NCI-H1930 (cell line): ENCODE data around the gene SMIM28.
"Not testable (repeated sequence)": the region's sequence is repeated elsewhere in the genome, so short reads cannot be mapped to it uniquely, and the experiment has no call there.

Source experiments
- DNase-seq, 2 experiments: peaks; one replicate each; lab custom pipeline; 2025; lab: John Stamatoyannopoulos, UW

The SMIM28 gene

GRCh38 chr6:138405816-138406413, 28.2 kb downstream of the SMIM28 start:
- DNase-seq = no peak

- no peak for DNase-seq
These were observed 28.7 kb downstream of the SMIM28 start for GRCh38 chr6:138406443-138406842.

GRCh38 chr6:138410048-138410735, 32.5 kb downstream of the SMIM28 start:
- no peak for DNase-seq

- DNase-seq = no peak
These were observed 33.5 kb downstream of the SMIM28 start for GRCh38 chr6:138410972-138411880.

- DNase-seq = no peak
These were observed 37.4 kb downstream of the SMIM28 start for GRCh38 chr6:138415125-138415524.

GRCh38 chr6:138416206-138416605, 38.5 kb downstream of the SMIM28 start:
- DNase-seq = no peak

GRCh38 chr6:138417493-138418117, 39.9 kb downstream of the SMIM28 start:
- no peak for DNase-seq

GRCh38 chr6:138418118-138418742, 40.5 kb downstream of the SMIM28 start:
- no peak for DNase-seq

- DNase-seq = no peak
These were observed 42.1 kb downstream of the SMIM28 start for GRCh38 chr6:138419766-138420165.

GRCh38 chr6:138420356-138420755, 42.7 kb downstream of the SMIM28 start:
- DNase-seq = no peak

- no peak for DNase-seq
These were observed 43.4 kb downstream of the SMIM28 start for GRCh38 chr6:138421089-138421488.

GRCh38 chr6:138421608-138422007, 43.9 kb downstream of the SMIM28 start:
- no peak for DNase-seq

- no peak for DNase-seq
These were observed 45.2 kb downstream of the SMIM28 start for GRCh38 chr6:138422861-138423260.

GRCh38 chr6:138424004-138424904, 46.5 kb downstream of the SMIM28 start:
- DNase-seq = no peak

GRCh38 chr6:138425256-138425655, 47.6 kb downstream of the SMIM28 start:
- DNase-seq = not testable (repeated sequence)

- DNase-seq = no peak
These were observed 48.9 kb downstream of the SMIM28 start for GRCh38 chr6:138426500-138427123.

GRCh38 chr6:138427701-138428100, 50.0 kb downstream of the SMIM28 start:
- no peak for DNase-seq

GRCh38 chr6:138428944-138429598, 51.4 kb downstream of the SMIM28 start:
- no peak for DNase-seq

GRCh38 chr6:138429761-138430160, 52.1 kb downstream of the SMIM28 start:
- DNase-seq = no peak
